OCI-LY7 (cell line): ENCODE data around the gene HACL1. TPM values are rescaled to one million over a fixed set of nuclear protein-coding genes. Genes with fewer than 3 reads are reported as not detected.

Source experiments
- BruUV-seq: library from RNA; stranded (reverse); fragments of 400-500 nt; replicated peaks from 2 replicates; lab custom pipeline; 2021; lab: Mats Ljungman, UMichigan
- CTCF ChIA-PET: fragments of 300-600 bp; sonication (Branson Sonifier 250); formaldehyde crosslinking; loops from one replicate; lab custom pipeline; 2022; ENCODE audit warnings: antibody characterized with exemption; ENCODE audit not compliant: unreplicated experiment; lab: Charles Lee
- POLR2A ChIA-PET: fragments of 300-600 bp; sonication (Branson Sonifier 250); formaldehyde crosslinking; loops from one replicate; lab custom pipeline; 2022; ENCODE audit warnings: antibody characterized with exemption; lab: Charles Lee
- DNase-seq: peaks from one replicate; pipeline ENCODE4 v3.0.0-alpha.2; 2015; ENCODE audit warnings: low spot score
- H2AFZ ChIP-seq: fragments of 200-600 bp; sonication (generic), shearing (Covaris generic); 2 replicates; pipeline ENCODE4 v1.6.1; 2014; ENCODE audit warnings: mild to moderate bottlenecking, antibody characterized with exemption, low read length, moderate library complexity
- H3K27ac ChIP-seq: fragments of 200-600 bp; sonication (generic); 2 replicates; pipeline ENCODE4 v1.5.1; 2014; ENCODE audit warnings: mixed run types, low read depth, mild to moderate bottlenecking, moderate library complexity, low read length, inconsistent platforms; ENCODE audit not compliant: poor library complexity, severe bottlenecking
- H3K36me3 ChIP-seq: fragments of 200-600 bp; sonication (generic); 2 replicates; pipeline ENCODE4 v1.6.1; 2014; ENCODE audit warnings: mild to moderate bottlenecking, antibody characterized with exemption, low read length, moderate library complexity, mixed read lengths; ENCODE audit not compliant: insufficient read depth
- H3K4me1 ChIP-seq: fragments of 200-600 bp; sonication (generic); 2 replicates; pipeline ENCODE4 v1.5.1; 2014; ENCODE audit warnings: mild to moderate bottlenecking, low read length; ENCODE audit not compliant: insufficient read depth, poor library complexity, severe bottlenecking
- H3K4me2 ChIP-seq: fragments of 200-600 bp; sonication (generic); 2 replicates; pipeline ENCODE4 v1.6.1; 2014; ENCODE audit warnings: mild to moderate bottlenecking, low read length
- H3K4me3 ChIP-seq: fragments of 200-600 bp; sonication (generic); 2 replicates; pipeline ENCODE4 v1.5.1; 2014; ENCODE audit warnings: mild to moderate bottlenecking, low read depth, low read length; ENCODE audit not compliant: poor library complexity, severe bottlenecking
- H3K79me2 ChIP-seq: fragments of 200-600 bp; sonication (generic); 2 replicates; pipeline ENCODE4 v1.6.1; 2016; ENCODE audit warnings: low read depth, mild to moderate bottlenecking, low read length, moderate library complexity, mixed read lengths; ENCODE audit not compliant: insufficient read depth
- H3K9me2 ChIP-seq: fragments of 200-600 bp; sonication (generic); 2 replicates; pipeline ENCODE4 v1.6.1; 2016; ENCODE audit warnings: mild to moderate bottlenecking, low read length, mixed read lengths; ENCODE audit not compliant: insufficient read depth
- H3K9me3 ChIP-seq: fragments of 200-600 bp; sonication (generic); 2 replicates; pipeline ENCODE4 v1.6.1; 2014; ENCODE audit warnings: mild to moderate bottlenecking, mixed run types, low read length, mixed read lengths
- H4K20me1 ChIP-seq: fragments of 200-600 bp; sonication (generic); 2 replicates; pipeline ENCODE4 v1.6.1; 2014; ENCODE audit warnings: mild to moderate bottlenecking, antibody characterized with exemption, low read length, moderate library complexity, mixed read lengths; ENCODE audit not compliant: insufficient read depth
- EZH2phosphoT487 ChIP-seq: fragments of 200-600 bp; sonication (generic); IDR thresholded peaks from 2 replicates; pipeline ENCODE4 v1.6.1; 2018; ENCODE audit warnings: low read depth, borderline replicate concordance, mild to moderate bottlenecking, mixed run types, antibody characterized with exemption, low read length, moderate library complexity, mixed read lengths
- intact Hi-C: fragments of 100-400 bp; cut with micrococcal nuclease; formaldehyde crosslinking; loops from one replicate; pipeline ENCODE4 v1.10.0; 2022; ENCODE audit not compliant: unreplicated experiment
- total RNA-seq, 2 experiments: library from RNA; depleted of rRNA in 1 of 2; stranded (reverse); fragments of >200 nt in 1 of 2; shearing (Covaris generic) in 1 of 2; gene quantifications; 2 replicates each; pipeline ENCODE4 v1.2.3, GENCODE V29; 2014 to 2022
- TF ChIP-seq, protein P1 (sequence below): fragments of 200-600 bp; sonication (generic); conservative IDR thresholded peaks from 2 replicates; pipeline ENCODE4 v1.5.1; 2014; ENCODE audit warnings: mild to moderate bottlenecking, antibody characterized with exemption, low read length, moderate library complexity, mixed read lengths

The HACL1 gene
- total RNA-seq, 2 experiments from 2014 or later: 22.0 to 25.5 TPM

DNA sequence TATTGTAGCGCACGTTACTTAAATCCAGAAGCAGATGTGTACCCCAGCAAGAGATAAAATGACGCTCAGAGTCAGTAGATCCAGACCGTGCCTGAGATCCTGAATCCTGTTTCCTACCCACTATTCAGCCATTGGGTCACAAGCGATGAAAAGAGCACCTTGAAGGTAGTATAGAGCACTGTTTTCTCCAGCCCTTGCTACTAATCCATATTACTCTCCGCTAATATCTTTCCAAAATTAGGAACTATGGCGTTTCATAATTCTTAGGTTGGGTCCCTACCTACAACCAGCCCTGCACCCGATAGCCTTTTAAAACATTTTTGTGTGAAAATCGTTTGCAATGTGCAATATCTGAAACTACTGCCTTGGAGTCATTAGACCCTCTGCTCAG lies 772 bp upstream of the HACL1 start:
- Histone ChIP-seq H3K36me3 (peaks cover 25% of the 10 kb centered on the region), H3K9me2 (no peaks in the 10 kb centered on the region), H2AFZ (peak overlapping the region; percentile 91), H3K27ac (peak overlapping the region; percentile 75), H3K4me3 (peak overlapping the region; percentile 83), H3K9me3 (peaks cover 4% of the 10 kb centered on the region; the same call in 1 of the 2 replicates), H4K20me1 (no peaks in the 10 kb centered on the region), H3K4me2 (peak overlapping the region; percentile 82), H3K79me2 (peaks cover 8% of the 10 kb centered on the region; the same call in 1 of the 2 replicates), H3K4me1 (peaks cover 15% of the 10 kb centered on the region)
- TSS peak; percentile 97 for BruUV-seq
- POLR2A ChIA-PET: interaction anchor here (0.9 to 1.4 kb wide), 2 partner anchors 13 to 220 kb away, joined by 3 to 4 read pairs; no protein-coding TSS in a partner anchor
- intact Hi-C loops: no loop called here
- TF ChIP-seq, protein P1, sequence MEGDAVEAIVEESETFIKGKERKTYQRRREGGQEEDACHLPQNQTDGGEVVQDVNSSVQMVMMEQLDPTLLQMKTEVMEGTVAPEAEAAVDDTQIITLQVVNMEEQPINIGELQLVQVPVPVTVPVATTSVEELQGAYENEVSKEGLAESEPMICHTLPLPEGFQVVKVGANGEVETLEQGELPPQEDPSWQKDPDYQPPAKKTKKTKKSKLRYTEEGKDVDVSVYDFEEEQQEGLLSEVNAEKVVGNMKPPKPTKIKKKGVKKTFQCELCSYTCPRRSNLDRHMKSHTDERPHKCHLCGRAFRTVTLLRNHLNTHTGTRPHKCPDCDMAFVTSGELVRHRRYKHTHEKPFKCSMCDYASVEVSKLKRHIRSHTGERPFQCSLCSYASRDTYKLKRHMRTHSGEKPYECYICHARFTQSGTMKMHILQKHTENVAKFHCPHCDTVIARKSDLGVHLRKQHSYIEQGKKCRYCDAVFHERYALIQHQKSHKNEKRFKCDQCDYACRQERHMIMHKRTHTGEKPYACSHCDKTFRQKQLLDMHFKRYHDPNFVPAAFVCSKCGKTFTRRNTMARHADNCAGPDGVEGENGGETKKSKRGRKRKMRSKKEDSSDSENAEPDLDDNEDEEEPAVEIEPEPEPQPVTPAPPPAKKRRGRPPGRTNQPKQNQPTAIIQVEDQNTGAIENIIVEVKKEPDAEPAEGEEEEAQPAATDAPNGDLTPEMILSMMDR: no peak
- no peak for TF ChIP-seq EZH2phosphoT487
- no peak for DNase-seq
- CTCF ChIA-PET: no interaction called here

DNA sequence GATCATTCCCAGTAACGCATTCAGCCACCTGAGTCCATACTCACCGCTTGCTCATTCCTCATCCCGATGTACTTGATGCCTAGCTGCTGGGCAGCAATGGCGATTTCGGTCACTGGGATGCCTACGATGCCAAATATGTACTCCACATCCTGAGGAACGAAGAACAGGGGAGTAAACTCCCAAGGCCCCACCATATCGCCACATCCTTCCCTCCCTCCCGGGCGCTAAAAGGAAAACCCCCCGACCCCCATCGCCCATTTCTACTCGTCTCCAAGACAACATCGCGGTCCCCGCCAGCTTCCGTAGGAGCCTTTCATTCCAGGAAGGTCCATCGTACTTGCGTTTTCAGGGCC lies 347 bp downstream of the HACL1 start:
- Histone ChIP-seq H3K4me3 (peak overlapping the region; percentile 83), H3K36me3 (peaks cover 35% of the 10 kb centered on the region), H3K9me2 (no peaks in the 10 kb centered on the region), H3K4me2 (peak overlapping the region; percentile 91), H2AFZ (peak overlapping the region; percentile 91), H4K20me1 (no peaks in the 10 kb centered on the region), H3K79me2 (peaks cover 8% of the 10 kb centered on the region; the same call in 1 of the 2 replicates), H3K27ac (peak overlapping the region; percentile 75), H3K9me3 (peaks cover 4% of the 10 kb centered on the region; the same call in 1 of the 2 replicates), H3K4me1 (peaks cover 15% of the 10 kb centered on the region)
- CTCF ChIA-PET: interaction anchor here (0.5 kb wide), 1 partner anchor 113 kb away, joined by 3 read pairs; no protein-coding TSS in a partner anchor
- POLR2A ChIA-PET: interaction anchor here (0.6 to 1.4 kb wide), 5 partner anchors 10 to 1246 kb away, joined by 3 to 6 read pairs (median 3); no protein-coding TSS in a partner anchor
- TF ChIP-seq, protein P1: no peak
- no peak for TF ChIP-seq EZH2phosphoT487
- BruUV-seq: no TSS peak
- no peak for DNase-seq
- intact Hi-C loops: loop anchor here (2.0 kb wide), 1 partner anchor 174 kb away; the partner anchor contains the start of genes EAF1 and METTL6

DNA sequence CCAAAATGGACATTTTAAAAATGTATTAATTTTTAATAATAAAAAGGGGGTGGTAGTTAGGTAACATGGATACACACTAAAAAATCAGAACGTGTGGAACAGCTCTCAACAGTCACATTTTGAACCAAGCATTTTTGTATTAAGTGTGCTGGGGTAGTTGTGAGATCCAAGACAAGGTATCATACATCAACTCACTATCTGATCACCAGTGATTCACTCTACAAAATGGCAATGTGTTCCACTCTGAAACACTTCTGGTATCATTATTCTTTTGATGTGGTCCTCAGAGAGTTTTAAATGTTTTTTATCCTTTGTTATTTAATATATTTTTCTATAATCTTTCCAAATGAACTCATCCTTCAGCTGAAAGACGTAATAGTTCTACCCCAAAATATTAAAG lies 5.4 kb downstream of the HACL1 start:
- DNase-seq: no peak
- Histone ChIP-seq H3K9me3 (0 out of 2 replicates have a peak, but pooled peaks cover 7% of the 10 kb centered on the region), H2AFZ (no peak overlapping the region), H3K4me3 (no peak overlapping the region), H3K79me2 (peaks cover 7% of the 10 kb centered on the region; the same call in 1 of the 2 replicates), H3K4me1 (peaks cover 10% of the 10 kb centered on the region), H4K20me1 (no peaks in the 10 kb centered on the region), H3K36me3 (peaks cover 53% of the 10 kb centered on the region), H3K9me2 (no peaks in the 10 kb centered on the region), H3K4me2 (no peak overlapping the region), H3K27ac (no peak overlapping the region)
- TF ChIP-seq EZH2phosphoT487: no peak
- TF ChIP-seq, protein P1: no peak
- intact Hi-C loops: no loop called here
- ChIA-PET CTCF (no interaction called here), POLR2A (interaction anchor here (0.6 kb wide), 1 partner anchor 639 kb away, joined by 3 read pairs; no protein-coding TSS in a partner anchor)
- BruUV-seq: no TSS peak
